ENCODE measurements around the gene C1QTNF9.

C1QTNF9 gene

DNA sequence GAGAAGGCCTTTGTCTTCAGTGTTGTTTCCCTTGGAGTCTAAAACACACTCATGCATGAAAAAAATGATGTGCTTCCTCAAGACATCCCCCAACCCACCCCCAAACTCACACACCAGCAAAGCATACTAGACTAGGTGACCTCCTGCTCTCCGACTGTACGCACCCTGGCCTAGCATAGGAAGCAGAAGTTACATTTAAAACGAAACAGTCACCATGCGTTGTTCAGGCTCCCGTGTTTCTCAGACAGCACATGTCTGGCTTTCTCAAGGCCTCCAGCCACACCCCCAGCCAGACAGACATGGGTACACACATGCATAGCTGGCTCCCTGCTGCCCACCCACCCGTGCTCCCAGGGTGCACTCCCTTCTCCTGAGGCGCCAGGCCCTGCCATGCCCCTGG lies 28.7 kb upstream of the C1QTNF9 start:
- TF ChIP-seq, protein P1, sequence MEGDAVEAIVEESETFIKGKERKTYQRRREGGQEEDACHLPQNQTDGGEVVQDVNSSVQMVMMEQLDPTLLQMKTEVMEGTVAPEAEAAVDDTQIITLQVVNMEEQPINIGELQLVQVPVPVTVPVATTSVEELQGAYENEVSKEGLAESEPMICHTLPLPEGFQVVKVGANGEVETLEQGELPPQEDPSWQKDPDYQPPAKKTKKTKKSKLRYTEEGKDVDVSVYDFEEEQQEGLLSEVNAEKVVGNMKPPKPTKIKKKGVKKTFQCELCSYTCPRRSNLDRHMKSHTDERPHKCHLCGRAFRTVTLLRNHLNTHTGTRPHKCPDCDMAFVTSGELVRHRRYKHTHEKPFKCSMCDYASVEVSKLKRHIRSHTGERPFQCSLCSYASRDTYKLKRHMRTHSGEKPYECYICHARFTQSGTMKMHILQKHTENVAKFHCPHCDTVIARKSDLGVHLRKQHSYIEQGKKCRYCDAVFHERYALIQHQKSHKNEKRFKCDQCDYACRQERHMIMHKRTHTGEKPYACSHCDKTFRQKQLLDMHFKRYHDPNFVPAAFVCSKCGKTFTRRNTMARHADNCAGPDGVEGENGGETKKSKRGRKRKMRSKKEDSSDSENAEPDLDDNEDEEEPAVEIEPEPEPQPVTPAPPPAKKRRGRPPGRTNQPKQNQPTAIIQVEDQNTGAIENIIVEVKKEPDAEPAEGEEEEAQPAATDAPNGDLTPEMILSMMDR (IDR thresholded peaks at IDR 0.05; ENCODE audit: low read depth, low read length, missing control alignments): no peak
- no peak for DNase-seq (ENCODE audit: extremely low read depth, low read depth)
- no peak overlapping the region for H3K4me3 ChIP-seq (replicated peaks; ENCODE audit: low read depth, low read length)

DNA sequence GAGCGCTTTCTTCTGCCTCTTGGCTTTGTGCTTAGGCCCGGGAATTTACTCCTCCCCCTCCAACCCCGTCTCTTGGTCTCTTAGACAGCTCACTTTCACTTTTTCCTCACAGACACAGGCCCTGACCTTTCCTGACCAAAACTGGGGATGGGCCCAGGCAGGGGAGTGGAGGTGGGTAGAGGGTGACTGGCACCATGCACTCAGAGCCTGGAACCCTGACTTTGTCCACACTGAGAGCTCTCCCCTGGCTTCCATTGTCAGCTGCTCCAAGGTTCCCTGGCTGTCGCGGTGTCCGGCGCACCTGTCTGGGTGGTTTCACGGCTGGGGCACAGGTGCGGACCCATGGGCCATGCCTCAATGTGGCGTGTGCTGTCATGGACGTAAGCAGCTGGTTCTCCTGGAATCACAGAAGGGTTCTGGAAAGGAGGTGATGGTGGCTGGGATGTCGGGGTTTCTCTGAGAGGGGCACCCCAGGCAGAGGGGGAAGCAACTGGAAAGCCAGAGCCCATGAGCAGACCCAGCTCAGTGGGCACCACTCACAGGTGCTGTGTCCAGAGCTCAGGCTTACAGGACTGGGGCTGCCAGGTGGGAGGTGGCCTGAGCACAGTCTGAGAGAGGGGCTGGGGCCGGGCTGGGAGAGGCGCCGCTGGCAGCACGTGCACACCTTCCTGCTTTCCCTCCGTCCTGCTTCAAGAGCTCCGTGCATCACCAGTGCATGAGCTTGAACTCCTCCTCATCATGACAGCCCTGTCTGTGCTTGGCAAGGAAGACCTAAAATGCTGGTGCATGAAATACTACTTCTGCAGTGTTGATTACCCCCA lies 28.0 kb upstream of the C1QTNF9 start:
- no peak overlapping the region for H3K4me3 ChIP-seq (replicated peaks; ENCODE audit: low read depth, low read length)
- DNase-seq (ENCODE audit: extremely low read depth, low read depth): no peak
- TF ChIP-seq, protein P1 (IDR thresholded peaks at IDR 0.05; ENCODE audit: low read depth, low read length, missing control alignments): no peak

DNA sequence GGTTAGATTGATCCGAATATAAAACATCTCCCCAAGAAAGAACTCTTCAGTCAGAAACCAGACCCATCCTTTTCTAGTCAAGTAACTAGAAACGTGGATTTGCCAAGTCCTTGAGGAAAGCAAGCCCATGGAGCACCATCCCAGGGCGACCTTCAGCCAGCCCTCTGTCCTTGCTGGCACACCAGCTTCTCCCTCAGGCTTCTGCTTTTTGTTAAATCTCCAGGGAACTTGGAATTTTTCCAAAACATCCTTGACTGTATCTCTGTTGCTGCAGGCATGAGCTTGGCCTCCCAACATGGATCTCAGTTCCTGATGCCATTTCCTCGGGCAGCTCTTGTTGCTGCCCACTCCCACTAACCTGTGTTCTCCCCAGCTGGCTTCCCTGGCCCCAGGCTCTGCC lies 27.1 kb upstream of the C1QTNF9 start:
- H3K4me3 ChIP-seq (replicated peaks; ENCODE audit: low read depth, low read length): no peak overlapping the region
- TF ChIP-seq, protein P1 (IDR thresholded peaks at IDR 0.05; ENCODE audit: low read depth, low read length, missing control alignments): no peak
- DNase-seq (ENCODE audit: extremely low read depth, low read depth): no peak

GRCh38 chr13:24284889-24285565 lies 24.4 kb upstream of the C1QTNF9 start:
- no peak overlapping the region for H3K4me3 ChIP-seq (replicated peaks; ENCODE audit: low read depth, low read length)
- DNase-seq (ENCODE audit: extremely low read depth, low read depth): no peak
- TF ChIP-seq, protein P1 (IDR thresholded peaks at IDR 0.05; ENCODE audit: low read depth, low read length, missing control alignments): no peak

DNA sequence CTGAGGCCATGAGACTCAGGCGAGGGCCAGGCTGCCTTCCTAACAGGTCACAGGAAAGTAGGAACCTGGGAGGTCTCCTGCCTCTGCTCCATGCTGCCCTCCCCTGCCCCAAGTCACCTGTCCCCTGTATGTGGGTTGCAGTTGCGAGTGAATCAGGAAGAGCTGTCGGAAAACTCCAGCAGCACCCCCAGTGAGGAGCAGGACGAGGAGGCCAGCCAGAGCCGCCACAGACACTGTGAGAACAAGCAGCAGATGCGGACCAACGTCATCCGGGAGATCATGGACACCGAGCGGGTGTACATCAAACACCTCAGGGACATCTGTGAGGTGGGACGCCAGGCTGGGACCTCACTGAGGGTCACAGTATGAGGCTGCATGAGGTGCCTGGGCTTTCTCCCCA lies 22.8 kb upstream of the C1QTNF9 start:
- TF ChIP-seq, protein P1 (IDR thresholded peaks at IDR 0.05; ENCODE audit: low read depth, low read length, missing control alignments): no peak
- no peak overlapping the region for H3K4me3 ChIP-seq (replicated peaks; ENCODE audit: low read depth, low read length)
- no peak for DNase-seq (ENCODE audit: extremely low read depth, low read depth)

GRCh38 chr13:24287748-24288287 lies 21.6 kb upstream of the C1QTNF9 start:
- TF ChIP-seq, protein P1 (IDR thresholded peaks at IDR 0.05; ENCODE audit: low read depth, low read length, missing control alignments): no peak
- no peak for DNase-seq (ENCODE audit: extremely low read depth, low read depth)
- no peak overlapping the region for H3K4me3 ChIP-seq (replicated peaks; ENCODE audit: low read depth, low read length)

All from HFF-Myc (cell line).